ENCODE results near the gene COQ5. TPM values are rescaled to one million over a fixed set of nuclear protein-coding genes. Genes with fewer than 3 reads are reported as not detected.

Gene COQ5
- total RNA-seq, 8 experiments from 2014 or later: 36.4 to 70.7 (median 49.8) TPM

- ATAC-seq (replicated peaks in 6 of 8): no peak
- 96 to 100% methylated on average over 2 to 5 of the region's 7 CpGs; no CpG with 5 or more reads in 8 of the 10 experiments for WGBS, 10 experiments
These were observed 73.7 kb downstream of the COQ5 start for GRCh38 chr12:120455302-120455701.

DNA sequence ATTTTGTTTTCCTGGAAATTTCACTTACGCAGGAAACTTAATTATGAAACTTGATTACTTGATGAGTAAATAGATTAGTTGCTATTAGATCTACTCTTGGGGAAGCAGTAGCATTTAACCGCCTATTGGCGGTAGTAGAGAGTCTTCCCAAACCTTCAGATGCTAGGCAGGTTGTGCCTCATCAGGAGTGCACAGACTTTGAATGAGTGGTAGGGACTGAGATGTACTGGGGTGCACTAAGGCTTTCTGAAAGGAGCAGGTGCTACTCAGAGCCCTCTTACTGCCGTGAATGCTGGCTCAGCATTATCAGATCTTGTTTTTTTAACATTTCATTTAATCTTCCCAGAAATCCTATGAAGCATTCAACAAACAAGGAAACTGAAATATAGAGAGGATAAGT, 75.0 kb downstream of the COQ5 start:
- no peak overlapping the region for H3K4me3 ChIP-seq
- no peaks in the 10 kb centered on the region for H3K4me1 ChIP-seq (replicated peaks in 1 of 2)
- ATAC-seq (replicated peaks in 6 of 8): peak in 5 of 8 experiments; percentile 21 to 83 (median 70)
- WGBS, 10 experiments: 61 to 100% (median 83%) methylated on average over 2 to 4 of the region's 4 CpGs; no CpG with 5 or more reads in 4 of the 10 experiments
- no peak overlapping the region for H3K27ac ChIP-seq
- in situ Hi-C loops (cut with MboI; ENCODE audit: low pct_unique_long_range_greater_than_20kb in 2 of 9, low sequenced_read_pairs in 9 of 9, unreplicated experiment in 9 of 9): loop anchor here in 1 of 9 experiments (25.0 kb wide), 1 partner anchor 242 kb away; the partner anchor contains the start of gene RPLP0

More at GRCh38 chr12:120455302-120455701, 73.7 kb downstream of the COQ5 start:
- Histone ChIP-seq H3K4me1 (replicated peaks in 1 of 2) (no peaks in the 10 kb centered on the region), H3K4me3 (no peak overlapping the region), H3K27ac (no peak overlapping the region)
- in situ Hi-C loops (cut with MboI; ENCODE audit: low pct_unique_long_range_greater_than_20kb in 2 of 9, low sequenced_read_pairs in 9 of 9, unreplicated experiment in 9 of 9): loop anchor here in 1 of 9 experiments (25.0 kb wide), 1 partner anchor 243 kb away; the partner anchor contains the start of gene RPLP0

Other genes starting within 250 kb of the COQ5 start
- over 10,000 TPM; 15,371 to 42,996 (median 23,008) TPM for gene RNU4-2, start 237.3 kb downstream of the COQ5 start, total RNA-seq
- over 10,000 TPM in 4 of 8 experiments, 1,000 to 10,000 TPM in 4; 7,837 to 22,494 (median 10,178) TPM for gene RNU4-1, start 235.9 kb downstream of the COQ5 start, total RNA-seq
- gene SIRT4, start 226.8 kb downstream of the COQ5 start, total RNA-seq: 1 to 10 TPM; 1.7 to 6.6 (median 2.8) TPM
- gene PLA2G1B, start 201.4 kb downstream of the COQ5 start, total RNA-seq: under 1 TPM in 3 of 8 experiments, not detected in 5; 0.38 to 0.78 (median 0.60) TPM
- gene MSI1, start 160.0 kb downstream of the COQ5 start, total RNA-seq: 10 to 100 TPM in 5 of 8 experiments, 1 to 10 TPM in 1, under 1 TPM in 2; 0.10 to 81.7 (median 27.3) TPM
- gene COX6A1, start 91.0 kb downstream of the COQ5 start, total RNA-seq: 100 to 1,000 TPM; 604 to 967 (median 671) TPM
- gene TRIAP1, start 82.8 kb downstream of the COQ5 start, total RNA-seq: 10 to 100 TPM; 25.0 to 90.0 (median 41.5) TPM
- gene GATC, start 82.7 kb downstream of the COQ5 start, total RNA-seq: 10 to 100 TPM; 20.4 to 38.8 (median 24.5) TPM
- gene SRSF9, start 59.4 kb downstream of the COQ5 start, total RNA-seq: 100 to 1,000 TPM in 7 of 8 experiments, 10 to 100 TPM in 1; 98.3 to 197 (median 118) TPM
- gene DYNLL1, start 33.0 kb downstream of the COQ5 start, total RNA-seq: 100 to 1,000 TPM; 155 to 622 (median 349) TPM
- 100 to 1,000 TPM in 3 of 8 experiments, 10 to 100 TPM in 5; 69.1 to 207 (median 90.5) TPM for gene RNF10, start 5.2 kb upstream of the COQ5 start, total RNA-seq
- 10 to 100 TPM; 30.5 to 74.3 (median 54.4) TPM for gene POP5, start 52.2 kb upstream of the COQ5 start, total RNA-seq
- gene CABP1, start 111.5 kb upstream of the COQ5 start, total RNA-seq: 1 to 10 TPM in 5 of 8 experiments, under 1 TPM in 3; 0.13 to 6.3 (median 1.4) TPM
- gene MLEC, start 158.0 kb upstream of the COQ5 start, total RNA-seq: 100 to 1,000 TPM in 1 of 8 experiments, 10 to 100 TPM in 7; 61.9 to 123 (median 84.1) TPM
- 10 to 100 TPM; 15.7 to 37.7 (median 20.8) TPM for gene UNC119B, start 181.3 kb upstream of the COQ5 start, total RNA-seq
- 10 to 100 TPM in 3 of 8 experiments, 1 to 10 TPM in 5; 5.3 to 18.9 (median 7.3) TPM for gene ACADS, start 196.7 kb upstream of the COQ5 start, total RNA-seq